IPS-20b (cell line): ENCODE data around the gene TCN1.

Experiments used
- H3K27ac ChIP-seq: one replicate; pipeline ENCODE4 v1.5.1; 2013; ENCODE audit warnings: low read length
- H3K27me3 ChIP-seq: 2 replicates; pipeline ENCODE4 v1.6.1; 2013; ENCODE audit warnings: mild to moderate bottlenecking, low read length, inconsistent platforms; ENCODE audit not compliant: insufficient read depth
- H3K36me3 ChIP-seq: 2 replicates; pipeline ENCODE4 v1.6.1; 2013; ENCODE audit warnings: low read depth, mild to moderate bottlenecking, inconsistent platforms, low read length, moderate library complexity; ENCODE audit not compliant: insufficient read depth
- H3K4me1 ChIP-seq: 2 replicates; pipeline ENCODE4 v1.6.1; 2013; ENCODE audit warnings: mild to moderate bottlenecking, control low read depth, inconsistent platforms, low read length, moderate library complexity; ENCODE audit not compliant: insufficient read depth
- H3K4me3 ChIP-seq: 2 replicates; pipeline ENCODE4 v1.5.1; 2013; ENCODE audit warnings: mild to moderate bottlenecking, low read length, inconsistent platforms
- H3K9ac ChIP-seq: 2 replicates; pipeline ENCODE4 v1.6.1; 2013; ENCODE audit warnings: low read depth, mild to moderate bottlenecking, inconsistent platforms, low read length, moderate library complexity
- H3K9me3 ChIP-seq: 2 replicates; pipeline ENCODE4 v1.6.1; 2013; ENCODE audit warnings: mild to moderate bottlenecking, low read depth, low read length, inconsistent platforms; ENCODE audit not compliant: insufficient read depth

The TCN1 gene

DNA sequence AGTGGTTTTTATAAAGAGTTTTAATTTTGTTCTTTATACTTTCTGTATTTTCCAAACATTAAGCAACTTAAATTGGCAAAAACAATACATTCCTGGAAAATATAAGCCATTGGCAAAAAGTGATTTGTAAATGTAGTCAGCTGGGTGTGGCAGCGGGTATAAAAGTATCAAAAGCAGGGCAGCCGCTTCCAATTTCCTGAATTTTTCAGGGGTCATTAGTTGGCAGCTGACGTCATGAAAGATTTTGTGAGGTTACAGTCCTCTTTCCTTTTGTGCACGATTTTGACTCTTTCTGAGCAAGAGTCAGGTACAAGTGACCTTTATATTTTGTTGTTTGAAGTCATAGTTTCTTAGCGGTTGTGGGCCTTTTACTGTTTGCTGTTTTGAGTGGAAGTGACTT is 12.3 kb upstream of the TCN1 start, which contains the start of gene OOSP3:
TSS of gene OOSP3 (plus strand) at position 208 of the 400 bp plus-strand sequence. CDS start at position 235, 27 bp downstream.
- Histone ChIP-seq H3K27ac (no peak within 1 kb of the TSS), H3K27me3 (no peaks in the 10 kb centered on the region), H3K9me3 (no peaks in the 10 kb centered on the region), H3K9ac (no peak within 1 kb of the TSS), H3K4me3 (no peak within 1 kb of the TSS), H3K36me3 (no peaks in the 10 kb centered on the region), H3K4me1 (peaks cover 18% of the 10 kb centered on the region)

DNA sequence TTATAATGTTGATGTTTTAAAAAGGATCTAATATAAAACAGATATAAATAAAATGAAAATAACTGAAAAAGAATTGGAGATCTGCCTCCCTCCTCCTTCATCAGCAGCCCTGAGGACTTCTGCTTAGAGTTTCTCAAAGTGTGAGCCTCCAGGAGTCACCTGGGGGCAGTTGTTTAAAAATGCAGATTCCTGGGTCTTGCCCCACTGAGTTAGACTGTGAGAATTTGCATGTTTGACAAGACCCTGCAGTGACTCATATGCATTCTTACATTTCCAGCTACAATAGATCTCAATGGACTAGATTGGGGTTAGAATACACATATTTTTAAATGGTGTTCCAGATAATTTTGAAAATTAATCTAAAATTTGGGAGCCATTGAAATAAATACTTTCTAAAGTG is 11.5 kb upstream of the TCN1 start:
- Histone ChIP-seq H3K27ac (no peak overlapping the region), H3K9me3 (no peaks in the 10 kb centered on the region), H3K4me3 (no peak overlapping the region), H3K4me1 (peaks cover 18% of the 10 kb centered on the region), H3K36me3 (no peaks in the 10 kb centered on the region), H3K27me3 (no peaks in the 10 kb centered on the region), H3K9ac (no peak overlapping the region)

DNA sequence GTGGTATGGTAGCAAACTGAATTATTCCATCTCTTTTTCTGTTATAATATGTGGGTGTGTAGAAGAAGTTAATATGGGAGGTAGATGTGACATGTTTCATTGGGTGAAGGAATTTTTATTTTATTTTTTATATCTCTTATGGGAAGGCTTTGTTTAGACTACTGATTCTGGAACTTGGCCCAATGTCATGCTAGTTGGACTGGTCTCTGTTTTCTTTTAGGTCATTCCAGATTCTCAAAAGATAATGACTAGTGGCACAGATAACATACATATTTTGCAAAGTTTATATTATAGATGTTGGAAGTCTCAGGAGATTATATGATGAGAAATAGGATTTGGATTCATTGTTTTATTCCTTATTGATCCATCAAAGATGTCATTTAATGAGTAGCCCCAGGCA is 11.0 kb upstream of the TCN1 start:
- Histone ChIP-seq H3K9me3 (no peaks in the 10 kb centered on the region), H3K27me3 (no peaks in the 10 kb centered on the region), H3K27ac (no peak overlapping the region), H3K36me3 (no peaks in the 10 kb centered on the region), H3K4me3 (no peak overlapping the region), H3K9ac (no peak overlapping the region), H3K4me1 (peaks cover 18% of the 10 kb centered on the region)

DNA sequence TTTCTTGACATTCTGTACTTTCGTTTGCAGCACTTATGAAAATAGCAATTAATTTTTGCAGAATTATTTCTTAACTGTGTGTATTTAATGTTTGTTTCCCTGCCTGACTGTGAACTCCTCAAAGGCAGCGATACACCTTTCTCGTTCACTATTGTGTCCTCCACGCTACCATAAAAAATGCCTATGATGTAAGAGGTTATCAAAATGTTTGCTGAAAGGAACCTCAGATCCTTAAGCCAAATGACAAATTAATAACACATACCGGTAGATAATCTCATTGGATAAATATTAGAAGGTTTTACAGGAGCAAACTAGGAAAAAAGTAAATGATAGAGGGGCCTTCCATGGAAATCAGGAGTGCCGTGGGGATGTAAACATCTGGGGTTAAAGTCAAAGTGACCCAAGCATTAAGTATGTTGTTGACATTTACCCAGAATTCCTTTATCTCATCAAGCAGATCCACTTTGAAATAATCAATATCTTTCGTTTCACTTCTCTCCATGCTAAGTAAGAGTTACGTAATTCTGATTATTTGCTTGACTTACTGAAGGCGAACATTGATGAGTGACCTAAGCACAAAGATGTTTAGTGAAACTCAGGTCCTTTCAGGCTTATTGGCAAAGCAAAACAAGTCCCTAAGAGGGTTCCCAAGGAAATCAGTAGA is 9.7 kb upstream of the TCN1 start:
- H3K36me3 ChIP-seq, result no peaks in the 10 kb centered on the region
- H3K9me3 ChIP-seq, result no peaks in the 10 kb centered on the region
- no peaks in the 10 kb centered on the region for H3K27me3 ChIP-seq
- H3K9ac ChIP-seq, result no peak overlapping the region
- no peak overlapping the region for H3K4me3 ChIP-seq
- peaks cover 18% of the 10 kb centered on the region for H3K4me1 ChIP-seq
- H3K27ac ChIP-seq, result no peak overlapping the region

DNA sequence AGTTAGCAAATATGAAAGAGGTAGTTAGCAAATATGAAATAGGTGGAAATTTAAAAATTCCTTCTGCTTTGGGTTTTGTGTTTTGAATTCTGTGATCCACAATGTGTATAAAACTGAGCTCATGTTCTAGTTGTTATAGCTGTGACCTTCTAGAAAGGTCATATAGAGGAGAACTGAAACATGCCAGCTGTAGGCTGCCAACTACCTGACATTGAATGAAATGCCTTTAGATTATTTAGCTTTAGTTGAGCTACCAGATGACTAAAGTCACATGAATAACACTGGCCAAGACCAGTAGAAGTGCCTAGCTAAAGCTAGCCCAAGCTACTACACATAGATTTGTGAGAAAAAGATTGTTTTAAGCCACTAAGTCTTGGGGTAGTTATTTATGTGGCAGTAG is 5.8 kb upstream of the TCN1 start:
- H3K27ac ChIP-seq, result no peak overlapping the region
- no peak overlapping the region for H3K9ac ChIP-seq
- peaks cover under 1% of the 10 kb centered on the region; the same call in 1 of the 2 replicates for H3K4me1 ChIP-seq
- no peak overlapping the region for H3K4me3 ChIP-seq
- no peaks in the 10 kb centered on the region for H3K27me3 ChIP-seq
- H3K9me3 ChIP-seq, result peaks cover 5% of the 10 kb centered on the region; the same call in 1 of the 2 replicates
- no peaks in the 10 kb centered on the region for H3K36me3 ChIP-seq

DNA sequence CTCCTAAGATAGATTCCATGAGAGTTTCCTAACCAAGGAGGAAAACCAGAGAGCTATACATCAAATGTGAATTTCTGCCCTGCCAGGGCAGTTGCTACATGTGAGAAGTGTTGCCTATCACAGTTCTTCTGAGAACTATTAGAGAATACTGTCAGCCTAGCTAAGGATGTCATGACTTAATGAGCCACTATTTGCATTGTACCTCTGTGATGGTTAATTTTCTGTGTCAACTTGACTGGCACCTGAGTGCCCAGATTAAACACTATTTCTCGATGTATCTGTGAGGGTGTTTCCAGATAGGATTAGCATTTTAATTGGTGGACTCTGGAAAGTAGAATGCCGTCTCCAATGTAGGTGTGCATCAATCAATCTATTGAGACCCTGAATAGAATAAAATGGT is 1.7 kb upstream of the TCN1 start:
- Histone ChIP-seq H3K36me3 (no peaks in the 10 kb centered on the region), H3K4me1 (no peaks in the 10 kb centered on the region), H3K4me3 (no peak overlapping the region), H3K9me3 (peaks cover 5% of the 10 kb centered on the region; the same call in 1 of the 2 replicates), H3K27me3 (no peaks in the 10 kb centered on the region), H3K9ac (no peak overlapping the region), H3K27ac (no peak overlapping the region)

DNA sequence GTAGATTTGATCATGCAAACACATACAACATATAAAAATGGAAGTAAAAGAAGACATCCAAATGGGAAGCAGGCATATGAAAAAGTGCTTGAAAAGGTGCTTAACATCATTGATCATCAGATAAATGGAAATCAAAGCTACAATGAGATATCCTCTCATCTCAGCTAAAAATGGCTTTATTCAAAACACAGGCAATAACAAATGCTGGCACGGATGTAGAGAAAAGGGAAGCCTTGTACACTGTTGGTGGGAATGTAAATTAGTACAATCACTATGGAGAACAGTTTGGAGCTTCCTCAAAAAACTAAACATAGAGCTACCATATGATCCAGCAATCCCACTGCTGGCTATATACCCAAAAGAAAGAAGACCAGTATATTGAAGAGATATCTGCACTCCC is 549 bp upstream of the TCN1 start:
- H3K9me3 ChIP-seq, result peaks cover 5% of the 10 kb centered on the region; the same call in 1 of the 2 replicates
- H3K4me1 ChIP-seq, result no peaks in the 10 kb centered on the region
- no peak overlapping the region for H3K9ac ChIP-seq
- no peaks in the 10 kb centered on the region for H3K36me3 ChIP-seq
- no peaks in the 10 kb centered on the region for H3K27me3 ChIP-seq
- no peak overlapping the region for H3K4me3 ChIP-seq
- H3K27ac ChIP-seq, result no peak overlapping the region

DNA sequence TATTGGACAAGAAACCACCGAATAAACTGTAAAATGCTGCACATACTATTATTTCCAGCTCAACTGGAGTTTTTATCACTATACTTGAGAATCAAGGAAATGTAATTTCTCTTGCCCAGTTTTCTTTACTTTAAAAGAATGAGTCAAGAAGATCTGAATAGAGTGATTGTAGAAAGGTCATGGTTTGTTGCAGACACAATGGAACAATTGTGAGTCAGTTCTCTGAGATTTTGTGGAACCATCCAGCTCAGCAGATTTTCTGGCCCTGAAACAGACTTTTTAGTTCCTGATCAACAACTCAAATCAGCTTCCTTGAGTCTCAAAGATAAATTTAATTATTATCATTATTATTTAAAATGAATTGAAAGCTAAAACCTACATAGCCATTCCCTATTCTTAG is 1.3 kb downstream of the TCN1 start:
- no peaks in the 10 kb centered on the region for H3K27me3 ChIP-seq
- H3K9me3 ChIP-seq, result no peaks in the 10 kb centered on the region
- no peak overlapping the region for H3K9ac ChIP-seq
- H3K27ac ChIP-seq, result no peak overlapping the region
- H3K4me3 ChIP-seq, result no peak overlapping the region
- no peaks in the 10 kb centered on the region for H3K36me3 ChIP-seq
- no peaks in the 10 kb centered on the region for H3K4me1 ChIP-seq

DNA sequence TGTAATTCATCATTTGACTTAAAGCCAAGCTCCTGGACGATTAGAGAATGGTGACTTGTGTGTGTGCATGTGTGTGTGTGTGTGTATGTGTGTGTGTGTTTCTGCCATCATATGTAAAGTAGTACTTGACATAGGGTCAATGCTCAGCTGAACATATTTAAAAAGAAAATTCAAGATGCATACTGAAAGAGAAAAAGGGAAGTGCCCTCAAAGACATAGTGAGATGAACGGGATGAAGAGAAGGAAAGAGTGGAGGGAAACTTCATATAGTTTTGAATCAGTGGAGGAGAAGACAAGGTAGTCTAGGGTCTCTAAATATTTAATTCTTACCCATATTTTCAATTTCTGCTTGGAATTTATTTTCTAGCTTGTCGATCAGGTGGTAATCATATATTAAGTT is 4.0 kb downstream of the TCN1 start:
- no peak overlapping the region for H3K27ac ChIP-seq
- H3K27me3 ChIP-seq, result no peaks in the 10 kb centered on the region
- H3K4me1 ChIP-seq, result peaks cover 11% of the 10 kb centered on the region; the same call in 1 of the 2 replicates

DNA sequence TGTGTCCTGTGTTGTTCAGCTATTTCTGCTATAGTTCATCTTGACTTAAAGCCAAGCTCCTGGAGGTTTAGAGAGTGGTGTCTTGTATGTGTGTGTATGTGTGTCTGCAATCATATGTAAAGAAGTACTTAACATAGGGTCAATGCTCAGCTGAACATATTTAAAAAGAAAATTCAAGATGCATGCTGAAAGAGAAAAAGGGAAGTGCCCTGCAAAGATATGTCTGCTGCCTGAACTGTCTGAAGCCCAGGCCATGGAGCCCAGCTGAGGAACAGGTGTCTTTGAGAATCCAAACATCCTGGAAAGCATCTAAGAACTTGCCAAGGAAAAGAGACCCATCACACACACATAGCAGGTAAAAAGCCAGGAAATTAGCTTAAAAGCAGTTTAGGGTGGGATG is 6.6 kb downstream of the TCN1 start:
- Histone ChIP-seq H3K27ac (no peak overlapping the region), H3K9ac (no peak overlapping the region), H3K4me3 (no peak overlapping the region), H3K4me1 (peaks cover 13% of the 10 kb centered on the region), H3K36me3 (no peaks in the 10 kb centered on the region), H3K9me3 (no peaks in the 10 kb centered on the region), H3K27me3 (no peaks in the 10 kb centered on the region)

More for the DNA sequence above, 4.0 kb downstream of the TCN1 start:
- H3K4me3 ChIP-seq, result no peak overlapping the region
- no peaks in the 10 kb centered on the region for H3K36me3 ChIP-seq
- H3K9ac ChIP-seq, result no peak overlapping the region
- H3K9me3 ChIP-seq, result no peaks in the 10 kb centered on the region

DNA sequence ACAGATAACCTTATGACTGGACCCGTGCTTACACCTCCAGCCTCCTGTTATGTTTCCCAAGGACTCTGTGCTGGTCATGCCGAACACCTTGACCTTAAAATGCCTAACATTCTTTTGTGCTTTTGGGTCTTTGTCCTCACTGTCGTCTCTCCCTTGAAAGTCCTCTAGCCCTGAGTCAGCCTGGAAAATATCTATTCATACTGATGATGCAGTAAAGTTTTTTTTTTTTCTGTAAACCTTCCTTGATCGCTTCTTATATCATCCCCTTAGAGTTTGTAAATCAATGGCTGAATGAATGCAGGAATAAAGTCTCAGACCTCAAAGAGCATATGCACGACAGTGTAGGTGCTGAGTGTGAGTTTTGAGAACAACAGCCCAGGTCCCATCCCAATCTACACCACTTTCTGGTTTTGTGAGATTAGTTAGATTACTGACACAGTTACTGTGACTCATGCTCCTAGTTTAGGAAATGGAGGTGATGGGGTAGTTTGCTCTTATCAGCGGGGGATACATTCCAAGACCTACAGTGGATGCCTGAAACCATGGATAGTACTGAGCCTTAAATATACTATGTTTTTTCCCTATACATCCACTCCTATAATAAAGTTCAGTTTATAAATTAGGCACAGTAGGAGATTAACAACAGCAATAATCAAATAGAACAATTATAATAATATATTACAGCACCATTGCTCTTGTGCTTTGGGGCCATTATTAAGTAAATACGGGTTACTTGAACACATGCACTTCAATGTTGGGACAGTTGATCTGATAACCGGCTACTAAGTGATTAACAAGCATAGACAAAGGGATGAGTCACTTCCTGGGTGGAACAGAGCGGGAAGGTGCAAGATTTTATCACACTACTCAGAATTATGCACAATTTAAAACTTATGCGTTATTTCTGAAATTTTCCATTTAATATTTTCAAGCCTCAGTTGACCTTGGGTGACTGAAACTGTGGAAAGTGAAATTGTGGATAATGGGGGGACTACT is 8.6 kb downstream of the TCN1 start:
- Histone ChIP-seq H3K4me1 (peaks cover 15% of the 10 kb centered on the region), H3K9ac (no peak overlapping the region), H3K27ac (no peak overlapping the region), H3K9me3 (no peaks in the 10 kb centered on the region), H3K4me3 (no peak overlapping the region), H3K36me3 (no peaks in the 10 kb centered on the region), H3K27me3 (no peaks in the 10 kb centered on the region)

DNA sequence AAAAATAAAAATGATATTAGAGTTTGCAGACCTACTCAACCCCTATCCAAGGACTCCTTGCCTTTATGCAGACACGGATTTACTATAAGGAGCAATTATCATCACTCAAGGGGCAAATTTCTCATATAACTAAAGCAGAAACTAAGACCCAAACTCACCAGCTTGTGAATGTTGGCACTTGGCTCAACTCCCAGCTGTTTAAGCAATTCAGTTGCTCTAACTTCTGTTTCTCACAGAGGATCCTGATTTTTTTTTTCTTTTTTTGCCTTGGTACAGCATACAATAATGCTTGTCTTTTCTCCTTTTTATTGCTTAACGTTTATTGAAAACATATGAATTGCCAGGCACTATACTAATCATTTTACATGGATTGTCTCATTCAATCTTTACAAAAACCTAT is 11.4 kb downstream of the TCN1 start:
- Histone ChIP-seq H3K4me1 (peaks cover 15% of the 10 kb centered on the region), H3K36me3 (no peaks in the 10 kb centered on the region), H3K4me3 (no peak overlapping the region), H3K9me3 (no peaks in the 10 kb centered on the region), H3K27me3 (no peaks in the 10 kb centered on the region), H3K9ac (no peak overlapping the region), H3K27ac (no peak overlapping the region)
